Keratinocyte (primary cell): ENCODE measurements around the gene MCF2L2. TPM values are rescaled to one million over a fixed set of nuclear protein-coding genes. Genes with fewer than 3 reads are reported as not detected.

Experiments
- DNase-seq: peaks from one replicate; pipeline ENCODE4 v3.0.0-alpha.2; 2011; ENCODE audit warnings: low read depth, missing footprints, low spot score
- FAIRE-seq: peaks from 2 replicates; lab custom pipeline; 2011; peaks lifted over from hg19 to GRCh38; lab: Jason Lieb, UNC
- H2AFZ ChIP-seq: 2 replicates; pipeline ENCODE4 v1.6.0; 2012; ENCODE audit warnings: low read length, control low read depth, inconsistent platforms; ENCODE audit not compliant: control insufficient read depth
- H3K27ac ChIP-seq: 2 replicates; pipeline ENCODE4 v1.5.1; 2011; ENCODE audit warnings: low read length; ENCODE audit not compliant: control insufficient read depth, insufficient read depth
- H3K27me3 ChIP-seq: 3 replicates; pipeline ENCODE4 v1.6.0; 2011; ENCODE audit warnings: low read length; ENCODE audit not compliant: control insufficient read depth, insufficient read depth; ENCODE audit errors: extremely low read depth
- H3K36me3 ChIP-seq, 2 experiments: 2 replicates in 1 of 2; 3 replicates in 1 of 2; pipeline ENCODE4 v1.5.1; 2011; ENCODE audit warnings: low read length in 2 of 2, mild to moderate bottlenecking in 1 of 2; ENCODE audit not compliant: control insufficient read depth in 2 of 2, insufficient read depth in 2 of 2; ENCODE audit errors: extremely low read depth in 1 of 2
- H3K4me1 ChIP-seq: 3 replicates; pipeline ENCODE4 v1.5.1; 2011; ENCODE audit warnings: low read length; ENCODE audit not compliant: control insufficient read depth, insufficient read depth; ENCODE audit errors: extremely low read depth
- H3K4me2 ChIP-seq: 3 replicates; pipeline ENCODE4 v1.6.0; 2011; ENCODE audit warnings: low read depth, low read length; ENCODE audit not compliant: control insufficient read depth, insufficient read depth; ENCODE audit errors: extremely low read depth
- H3K4me3 ChIP-seq, 3 experiments: fragments of 200-600 bp in 1 of 3; sonication (generic) in 1 of 3; 2 replicates in 2 of 3; 3 replicates in 1 of 3; pipeline ENCODE4 v1.5.1; 2011 to 2016; ENCODE audit warnings: low read length in 3 of 3, mild to moderate bottlenecking in 3 of 3, control low read depth in 2 of 3, inconsistent platforms in 1 of 3, low read depth in 1 of 3, mixed read lengths in 1 of 3, mixed run types in 1 of 3, moderate library complexity in 1 of 3; ENCODE audit not compliant: control insufficient read depth in 2 of 3, insufficient read depth in 2 of 3; ENCODE audit errors: extremely low read depth in 1 of 3
- H3K79me2 ChIP-seq: 2 replicates; pipeline ENCODE4 v1.6.0; 2012; ENCODE audit warnings: low read length; ENCODE audit not compliant: control insufficient read depth, insufficient read depth
- H3K9ac ChIP-seq: 3 replicates; pipeline ENCODE4 v1.6.0; 2011; ENCODE audit warnings: low read length; ENCODE audit not compliant: control insufficient read depth, insufficient read depth; ENCODE audit errors: extremely low read depth
- H3K9me1 ChIP-seq: 3 replicates; pipeline ENCODE4 v1.6.0; 2011; ENCODE audit warnings: low read length; ENCODE audit not compliant: control insufficient read depth, insufficient read depth; ENCODE audit errors: extremely low read depth
- H3K9me3 ChIP-seq: 2 replicates; pipeline ENCODE4 v1.5.1; 2012; ENCODE audit warnings: low read depth, low read length; ENCODE audit not compliant: control insufficient read depth
- H4K20me1 ChIP-seq: 3 replicates; pipeline ENCODE4 v1.6.0; 2011; ENCODE audit warnings: low read length; ENCODE audit not compliant: control insufficient read depth, insufficient read depth; ENCODE audit errors: extremely low read depth
- EZH2 ChIP-seq: IDR thresholded peaks from one replicate; pipeline ENCODE4 v1.6.1; 2012; ENCODE audit warnings: inconsistent platforms, mild to moderate bottlenecking, low read length, moderate library complexity
- dilution Hi-C: fragments of 300-500 bp; cut with MboI; formaldehyde crosslinking; loops from one replicate; pipeline ENCODE4 v1.7.0; 2020; ENCODE audit warnings: low sequenced_read_pairs; ENCODE audit not compliant: extremely low pct_ligation_motif_present
- polyA plus RNA-seq, 5 experiments: library from polyadenylated mRNA; depleted of rRNA in 3 of 5; stranded (reverse) in 3 of 5; stranded (forward) in 1 of 5; unstranded in 1 of 5; fragments of >200 nt; gene quantifications; 1 replicate in 1 of 5; 2 replicates in 3 of 5; 3 replicates in 1 of 5; pipeline versions ENCODE4 v1.2.1 to v1.2.3, GENCODE V29; 2011 to 2012; ENCODE audit warnings: missing spikeins in 2 of 5, low read depth in 1 of 5, low replicate concordance in 1 of 5
- TF ChIP-seq, protein P1 (sequence below), 3 experiments: IDR thresholded peaks in 1 of 3; conservative IDR thresholded peaks in 1 of 3; optimal IDR thresholded peaks in 1 of 3; 2 replicates in 2 of 3; 3 replicates in 1 of 3; pipeline versions ENCODE3 to v1.5.1; 2011; ENCODE audit warnings: low read length in 3 of 3, mild to moderate bottlenecking in 3 of 3, moderate library complexity in 2 of 3, control low read depth in 1 of 3, inconsistent platforms in 1 of 3; ENCODE audit not compliant: insufficient read depth in 2 of 3; ENCODE audit errors: extremely low read depth in 1 of 3

The MCF2L2 gene
- polyA plus RNA-seq, 1 donor (not counting 4 experiments of a cell fraction or from before 2014, with no cell fraction given): 0.26 TPM

DNA sequence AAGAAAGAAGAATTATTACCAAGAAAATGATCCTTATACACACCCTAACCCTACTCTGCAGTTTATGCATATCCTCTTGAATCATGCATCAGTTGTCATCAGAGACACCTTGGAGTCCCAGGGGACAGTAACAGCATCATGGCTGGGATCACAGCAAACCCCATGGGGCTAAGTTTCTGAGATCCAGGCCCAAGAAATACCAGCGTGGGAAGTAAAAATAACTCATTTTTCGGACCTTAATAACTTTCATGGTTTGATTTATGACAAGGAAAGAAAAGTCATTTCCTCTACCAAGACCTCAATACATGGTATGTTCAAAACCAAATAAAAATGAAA is 214.2 kb downstream of the MCF2L2 start:
- Histone ChIP-seq H3K9me1 (no peaks in the 10 kb centered on the region), H3K4me2 (no peak overlapping the region), H3K9ac (no peak overlapping the region), H3K4me1 (peaks cover 10% of the 10 kb centered on the region), H3K9me3 (no peaks in the 10 kb centered on the region), H4K20me1 (no peaks in the 10 kb centered on the region), H2AFZ (no peak overlapping the region), H3K36me3 (no peaks in the 10 kb centered on the region), H3K27me3 (no peaks in the 10 kb centered on the region), H3K27ac (no peak overlapping the region), H3K4me3 (no peak overlapping the region), H3K79me2 (no peaks in the 10 kb centered on the region)
- no peak for DNase-seq
- TF ChIP-seq EZH2: no peak
- TF ChIP-seq, protein P1, sequence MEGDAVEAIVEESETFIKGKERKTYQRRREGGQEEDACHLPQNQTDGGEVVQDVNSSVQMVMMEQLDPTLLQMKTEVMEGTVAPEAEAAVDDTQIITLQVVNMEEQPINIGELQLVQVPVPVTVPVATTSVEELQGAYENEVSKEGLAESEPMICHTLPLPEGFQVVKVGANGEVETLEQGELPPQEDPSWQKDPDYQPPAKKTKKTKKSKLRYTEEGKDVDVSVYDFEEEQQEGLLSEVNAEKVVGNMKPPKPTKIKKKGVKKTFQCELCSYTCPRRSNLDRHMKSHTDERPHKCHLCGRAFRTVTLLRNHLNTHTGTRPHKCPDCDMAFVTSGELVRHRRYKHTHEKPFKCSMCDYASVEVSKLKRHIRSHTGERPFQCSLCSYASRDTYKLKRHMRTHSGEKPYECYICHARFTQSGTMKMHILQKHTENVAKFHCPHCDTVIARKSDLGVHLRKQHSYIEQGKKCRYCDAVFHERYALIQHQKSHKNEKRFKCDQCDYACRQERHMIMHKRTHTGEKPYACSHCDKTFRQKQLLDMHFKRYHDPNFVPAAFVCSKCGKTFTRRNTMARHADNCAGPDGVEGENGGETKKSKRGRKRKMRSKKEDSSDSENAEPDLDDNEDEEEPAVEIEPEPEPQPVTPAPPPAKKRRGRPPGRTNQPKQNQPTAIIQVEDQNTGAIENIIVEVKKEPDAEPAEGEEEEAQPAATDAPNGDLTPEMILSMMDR (optimal IDR thresholded peaks at IDR 0.05 in 1 of 3, IDR thresholded peaks at IDR 0.05 in 1 of 3, conservative IDR thresholded peaks at IDR 0.05 in 1 of 3; ENCODE audit: extremely low read depth in 1 of 3, insufficient read depth in 2 of 3, low read length in 3 of 3): no peak
- FAIRE-seq: no peak
- dilution Hi-C loops: no loop called here

- H4K20me1 ChIP-seq: no peaks in the 10 kb centered on the region
- no peaks in the 10 kb centered on the region for H3K9me1 ChIP-seq
- no peak for TF ChIP-seq EZH2
- TF ChIP-seq, protein P1 (optimal IDR thresholded peaks at IDR 0.05 in 1 of 3, IDR thresholded peaks at IDR 0.05 in 1 of 3, conservative IDR thresholded peaks at IDR 0.05 in 1 of 3; ENCODE audit: extremely low read depth in 1 of 3, insufficient read depth in 2 of 3, low read length in 3 of 3): no peak
- no peaks in the 10 kb centered on the region for H3K27me3 ChIP-seq
- no peaks in the 10 kb centered on the region for H3K79me2 ChIP-seq
- no peak overlapping the region for H3K27ac ChIP-seq
- dilution Hi-C loops: no loop called here
- H3K36me3 ChIP-seq: no peaks in the 10 kb centered on the region
- no peak overlapping the region for H3K4me3 ChIP-seq
- no peak overlapping the region for H3K9ac ChIP-seq
- no peak overlapping the region for H3K4me2 ChIP-seq
- no peak for DNase-seq
- no peak overlapping the region for H2AFZ ChIP-seq
- H3K9me3 ChIP-seq: no peaks in the 10 kb centered on the region
- no peak for FAIRE-seq
- H3K4me1 ChIP-seq: peaks cover 10% of the 10 kb centered on the region
These were observed 214.8 kb downstream of the MCF2L2 start for GRCh38 chr3:183213415-183214276.
